HepG2 (cell line): ENCODE measurements around the gene GSTM2. TPM values are rescaled to one million over a fixed set of nuclear protein-coding genes. Genes with fewer than 3 reads are reported as not detected.

Experiments
- E2F5 ChIP-seq: sonication (generic); formaldehyde crosslinking; conservative IDR thresholded peaks from 2 replicates; pipeline ENCODE4 v1.4.0; 2020; ENCODE audit warnings: missing genetic modification reagents
- EED ChIP-seq: sonication (generic); formaldehyde crosslinking; IDR thresholded peaks from 2 replicates; pipeline ENCODE4 v1.5.0; 2020; ENCODE audit warnings: mild to moderate bottlenecking, missing genetic modification reagents
- GATAD1 ChIP-seq: IDR thresholded peaks from 2 replicates; pipeline ENCODE4 v1.6.1; 2016; ENCODE audit warnings: missing genetic modification reagents, missing compliant biosample characterization
- LRRFIP1 ChIP-seq: sonication (generic); formaldehyde crosslinking; conservative IDR thresholded peaks from 2 replicates; pipeline ENCODE4 v1.4.0; 2020; ENCODE audit warnings: missing genetic modification reagents
- NFAT5 ChIP-seq: sonication (generic); formaldehyde crosslinking; IDR thresholded peaks from 2 replicates; pipeline ENCODE4 v1.4.0; 2020; ENCODE audit warnings: missing genetic modification reagents
- RBAK ChIP-seq: sonication (generic); formaldehyde crosslinking; IDR thresholded peaks from 2 replicates; pipeline ENCODE4 v1.5.1; 2020; ENCODE audit warnings: mild to moderate bottlenecking, missing genetic modification reagents
- SOX5 ChIP-seq: IDR thresholded peaks from 2 replicates; pipeline ENCODE4 v1.6.1; 2016; ENCODE audit warnings: borderline replicate concordance
- ZBTB26 ChIP-seq: IDR thresholded peaks from 2 replicates; pipeline ENCODE4 v1.6.1; 2016; ENCODE audit warnings: missing compliant biosample characterization, missing genetic modification reagents, borderline replicate concordance
- ZC3H13 ChIP-seq: sonication (generic); formaldehyde crosslinking; IDR thresholded peaks from 2 replicates; pipeline ENCODE4 v1.8.1; 2023; ENCODE audit warnings: mild to moderate bottlenecking, missing genetic modification reagents, moderate library complexity
- ZNF138 ChIP-seq: sonication (generic); formaldehyde crosslinking; IDR thresholded peaks from 2 replicates; pipeline ENCODE4 v1.5.0; 2020; ENCODE audit warnings: mild to moderate bottlenecking, low read depth, missing genetic modification reagents
- ZNF18 ChIP-seq: sonication (generic); formaldehyde crosslinking; IDR thresholded peaks from 2 replicates; pipeline ENCODE4 v1.8.0; 2022; ENCODE audit warnings: mild to moderate bottlenecking, missing genetic modification reagents; ENCODE audit not compliant: insufficient replicate concordance
- ZNF7 ChIP-seq: IDR thresholded peaks from 2 replicates; pipeline ENCODE4 v1.6.1; 2016; ENCODE audit warnings: missing biosample characterization, missing genetic modification reagents
- ZXDC ChIP-seq: sonication (generic); formaldehyde crosslinking; IDR thresholded peaks from 2 replicates; pipeline ENCODE4 v1.5.0; 2020; ENCODE audit warnings: mild to moderate bottlenecking, missing genetic modification reagents
- polyA plus RNA-seq, 8 experiments: library from polyadenylated mRNA; depleted of rRNA in 3 of 8; stranded (reverse) in 7 of 8; unstranded in 1 of 8; fragments of >200 nt; fragmentation: Illumina TruSeq in 4 of 8; extraction: Trizol in 4 of 8; gene quantifications; 2 replicates each; pipeline versions ENCODE4 v1.2.1 to v1.2.3, GENCODE V29; 2011 to 2016; ENCODE audit warnings: low read depth in 4 of 8, missing spikeins in 1 of 8, mixed read lengths in 1 of 8; ENCODE audit not compliant: insufficient read depth in 1 of 8
- total RNA-seq, 5 experiments: library from RNA; depleted of rRNA; stranded (reverse); fragments of >200 nt; fragmentation: Illumina TruSeq; extraction: Trizol; gene quantifications; 2 replicates each; pipeline ENCODE4 v1.2.3, GENCODE V29; 2016; ENCODE audit warnings: low read depth in 1 of 5

Gene GSTM2
- total and polyA plus RNA-seq, 2 of the 13 experiments (the other 11 are each of a cell fraction or from before 2014, with no cell fraction given) = 7.0 to 15.0 TPM

- peak; percentile 23; the same call in 1 of the 2 replicates for TF ChIP-seq ZXDC
- no peak for TF ChIP-seq NFAT5
- no peak for TF ChIP-seq LRRFIP1
- TF ChIP-seq ZNF18 (CRISPR knock-in tag) = peak; percentile 20
- TF ChIP-seq EED (CRISPR knock-in tag) = no peak
- no peak for TF ChIP-seq ZC3H13
- no peak for TF ChIP-seq ZNF7 (CRISPR knock-in tag)
- TF ChIP-seq E2F5 (CRISPR knock-in tag) = no peak
- TF ChIP-seq GATAD1 (CRISPR knock-in tag) = peak; percentile 83
- no peak for TF ChIP-seq RBAK (CRISPR knock-in tag)
- TF ChIP-seq SOX5 (CRISPR knock-in tag) = peak; percentile 32
- no peak for TF ChIP-seq ZNF138
- TF ChIP-seq ZBTB26 (CRISPR knock-in tag) = peak; percentile 71; the same call in 1 of the 2 replicates
These were observed 12.0 kb upstream of the GSTM2 start, which contains the start of gene GSTM4 (continued) for GRCh38 chr1:109655615-109656519.
